ENCODE measurements around the gene SORCS1. TPM values are rescaled to one million over a fixed set of nuclear protein-coding genes. Genes with fewer than 3 reads are reported as not detected.

SORCS1 gene
- total RNA-seq, 1 donor from 2014 or later, result 1.7 TPM

GRCh38 chr10:106746868-106747267 is 417.6 kb downstream of the SORCS1 start:
- intact Hi-C loops (cut with DNase I), result no loop called here
- ATAC-seq (ENCODE audit: poor library complexity) (no peak), DNase-seq (no peak)

- ATAC-seq (ENCODE audit: poor library complexity), result no peak
- intact Hi-C loops (cut with DNase I), result no loop called here
- no peak for DNase-seq
These were observed 423.4 kb downstream of the SORCS1 start for GRCh38 chr10:106741006-106741530.

- DNase-seq (no peak), ATAC-seq (ENCODE audit: poor library complexity) (no peak)
- intact Hi-C loops (cut with DNase I), result no loop called here
These were observed 424.4 kb downstream of the SORCS1 start for GRCh38 chr10:106740071-106740470.

GRCh38 chr10:106734220-106734619 is 430.3 kb downstream of the SORCS1 start:
- DNase-seq, result no peak
- ATAC-seq (ENCODE audit: poor library complexity), result no peak
- intact Hi-C loops (cut with DNase I), result no loop called here

- intact Hi-C loops (cut with DNase I), result no loop called here
- ATAC-seq (ENCODE audit: poor library complexity) (no peak), DNase-seq (no peak)
These were observed 436.3 kb downstream of the SORCS1 start for GRCh38 chr10:106728232-106728631.

- intact Hi-C loops (cut with DNase I), result no loop called here
- DNase-seq, result no peak
- no peak for ATAC-seq (ENCODE audit: poor library complexity)
These were observed 437.3 kb downstream of the SORCS1 start for GRCh38 chr10:106727170-106727569.

- ATAC-seq (ENCODE audit: poor library complexity) (no peak), DNase-seq (no peak)
- intact Hi-C loops (cut with DNase I), result no loop called here
These were observed 442.0 kb downstream of the SORCS1 start for GRCh38 chr10:106722524-106722923.

GRCh38 chr10:106720683-106721082 is 443.8 kb downstream of the SORCS1 start:
- intact Hi-C loops (cut with DNase I), result no loop called here
- DNase-seq (no peak), ATAC-seq (ENCODE audit: poor library complexity) (no peak)

GRCh38 chr10:106716381-106716780 is 448.1 kb downstream of the SORCS1 start:
- ATAC-seq (ENCODE audit: poor library complexity) (no peak), DNase-seq (no peak)
- intact Hi-C loops (cut with DNase I), result no loop called here

- ATAC-seq (ENCODE audit: poor library complexity) (no peak), DNase-seq (no peak)
- intact Hi-C loops (cut with DNase I), result no loop called here
These were observed 449.6 kb downstream of the SORCS1 start for GRCh38 chr10:106714734-106715555.

GRCh38 chr10:106713846-106714245 is 450.7 kb downstream of the SORCS1 start:
- intact Hi-C loops (cut with DNase I), result no loop called here
- DNase-seq, result no peak
- ATAC-seq (ENCODE audit: poor library complexity), result no peak

GRCh38 chr10:106712988-106713387 is 451.5 kb downstream of the SORCS1 start:
- intact Hi-C loops (cut with DNase I), result no loop called here
- ATAC-seq (ENCODE audit: poor library complexity) (no peak), DNase-seq (no peak)

- ATAC-seq (ENCODE audit: poor library complexity), result no peak
- intact Hi-C loops (cut with DNase I), result no loop called here
These were observed 453.1 kb downstream of the SORCS1 start for GRCh38 chr10:106711313-106711906.

GRCh38 chr10:106708506-106708905 is 456.0 kb downstream of the SORCS1 start:
- DNase-seq (no peak), ATAC-seq (ENCODE audit: poor library complexity) (no peak)
- intact Hi-C loops (cut with DNase I), result no loop called here

More at GRCh38 chr10:106711313-106711906, 453.1 kb downstream of the SORCS1 start:
- DNase-seq, result peak; percentile 51

- ATAC-seq (ENCODE audit: poor library complexity), result no peak
- intact Hi-C loops (cut with DNase I), result no loop called here
- no peak for DNase-seq
These were observed 456.8 kb downstream of the SORCS1 start for GRCh38 chr10:106707657-106708056.

- intact Hi-C loops (cut with DNase I), result no loop called here
- DNase-seq (no peak), ATAC-seq (ENCODE audit: poor library complexity) (no peak)
These were observed 458.4 kb downstream of the SORCS1 start for GRCh38 chr10:106706127-106706526.

- intact Hi-C loops (cut with DNase I), result no loop called here
- DNase-seq, result no peak
- ATAC-seq (ENCODE audit: poor library complexity), result peak; percentile 82
These were observed 458.8 kb downstream of the SORCS1 start for GRCh38 chr10:106705681-106706100.

- ATAC-seq (ENCODE audit: poor library complexity) (no peak), DNase-seq (no peak)
- intact Hi-C loops (cut with DNase I), result no loop called here
These were observed 468.3 kb downstream of the SORCS1 start for GRCh38 chr10:106696239-106696638.

- DNase-seq, result no peak
- intact Hi-C loops (cut with DNase I), result no loop called here
- no peak for ATAC-seq (ENCODE audit: poor library complexity)
These were observed 469.8 kb downstream of the SORCS1 start for GRCh38 chr10:106694696-106695095.

GRCh38 chr10:106682175-106682574 is 482.3 kb downstream of the SORCS1 start:
- ATAC-seq (ENCODE audit: poor library complexity), result peak; percentile 43
- DNase-seq, result no peak
- intact Hi-C loops (cut with DNase I), result no loop called here

Data from Right ventricle myocardium superior (tissue), 1 donor.